Stimulated activated CD4-positive, alpha-beta T cell treated with anti-CD3 and anti-CD28 coated beads, Interleukin-1b, Interleukin-23, amount 100 ng/mL, for 24 hours (primary cell): ENCODE measurements around the gene ZNF311.
"Not testable (repeated sequence)": the region's sequence is repeated elsewhere in the genome, so short reads cannot be mapped to it uniquely, and the experiment has no call there.

Experiments used
- DNase-seq, 4 experiments: peaks; one replicate each; pipeline ENCODE4 v3.0.0-alpha.2; 2020; ENCODE audit warnings: low read depth in 4 of 4, low spot score in 1 of 4

Gene ZNF311

DNA sequence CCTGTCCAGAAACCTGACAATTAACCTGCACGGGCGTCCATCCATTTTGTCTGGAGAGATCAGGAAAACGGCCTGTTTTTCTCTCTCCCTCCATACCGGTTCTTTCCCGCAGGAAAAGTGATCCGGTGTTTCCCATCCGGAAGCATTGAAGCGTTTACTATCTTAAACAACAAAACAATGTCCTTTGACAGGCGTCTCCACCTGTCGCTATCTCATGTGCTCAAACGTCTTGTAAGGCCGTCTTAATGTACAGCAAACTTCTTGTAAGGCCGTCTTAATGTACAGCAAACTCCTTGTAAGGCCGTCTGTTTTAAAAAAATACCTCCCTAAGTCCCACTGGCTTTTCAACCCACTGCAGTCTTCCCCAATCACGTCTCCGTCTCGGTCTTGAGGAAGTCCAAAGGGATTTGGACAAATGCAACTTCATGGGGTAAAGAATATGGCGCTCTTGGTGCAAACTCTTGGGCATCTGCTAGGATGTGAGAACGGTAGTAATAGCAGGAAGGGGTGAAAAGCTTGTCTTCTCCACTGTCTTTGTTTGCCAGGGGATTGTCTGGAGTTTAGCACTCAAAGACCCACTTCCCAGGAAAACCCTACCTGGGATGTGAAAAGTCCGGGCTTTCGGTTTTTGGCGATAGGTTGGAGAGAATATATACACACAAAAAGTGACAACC lies 51.4 kb downstream of the ZNF311 start:
- no peak for DNase-seq

GRCh38 chr6:28953039-28953584 lies 52.0 kb downstream of the ZNF311 start:
- peak; percentile 35 to 58 (median 56) for DNase-seq

DNA sequence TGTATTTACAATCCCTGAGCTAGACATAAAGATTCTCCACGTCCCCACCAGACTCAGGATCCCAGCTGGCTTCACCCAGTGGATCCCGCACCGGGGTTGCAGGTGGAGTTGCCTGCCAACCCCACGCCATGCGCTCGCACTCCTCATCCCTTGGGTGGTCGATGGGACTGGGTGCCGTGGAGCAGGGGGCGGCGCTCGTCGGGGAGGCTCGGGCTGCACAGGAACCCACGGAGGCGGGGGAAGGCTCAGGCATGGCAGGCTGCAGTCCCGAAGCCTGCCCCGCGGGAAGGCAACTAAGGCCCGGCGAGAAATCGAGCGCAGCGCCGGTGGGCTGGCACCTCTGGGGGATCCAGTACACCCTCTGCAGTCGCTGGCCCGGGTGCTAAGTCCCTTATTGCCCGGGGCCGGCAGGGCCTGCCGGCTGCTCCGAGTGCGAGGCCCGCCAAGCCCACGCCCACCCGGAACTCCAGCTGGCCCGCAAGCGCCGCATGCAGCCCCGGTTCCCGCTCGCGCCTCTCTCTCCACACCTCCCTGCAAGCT lies 55.4 kb downstream of the ZNF311 start:
- not testable (repeated sequence) for DNase-seq

DNA sequence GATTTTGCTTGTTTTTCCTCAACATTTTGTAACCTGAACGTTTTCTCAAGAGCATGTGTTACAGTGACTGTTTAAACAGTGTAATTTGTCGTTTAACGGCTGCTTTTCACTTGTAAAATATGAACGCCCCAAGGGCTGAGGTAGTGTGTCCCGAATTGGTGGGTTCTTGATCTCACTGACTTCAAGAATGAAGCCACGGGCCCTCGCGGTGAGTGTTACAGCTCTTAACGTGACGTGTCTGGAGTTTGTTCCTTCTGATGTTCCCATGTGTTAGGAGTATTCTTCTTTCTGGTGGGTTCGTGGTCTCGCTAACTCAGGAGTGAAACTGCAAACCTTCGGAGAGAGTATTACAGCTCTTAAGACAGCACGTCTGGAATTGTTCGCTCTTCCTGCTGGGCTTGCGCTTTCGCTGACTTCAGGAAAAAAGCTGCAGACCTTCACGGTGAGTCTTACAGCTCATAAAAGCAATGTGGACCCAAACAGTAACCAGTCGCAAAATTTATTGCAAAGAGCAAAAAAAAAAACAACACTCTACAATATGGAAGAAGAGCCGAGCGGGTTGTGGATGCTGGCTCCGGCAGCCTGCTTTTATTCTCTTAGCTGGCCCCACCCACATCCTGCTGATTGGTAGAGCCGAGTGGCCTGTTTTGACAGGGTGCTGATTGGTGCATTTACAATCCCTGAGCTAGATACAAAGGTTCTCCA lies 56.2 kb downstream of the ZNF311 start:
- DNase-seq, result no peak

DNA sequence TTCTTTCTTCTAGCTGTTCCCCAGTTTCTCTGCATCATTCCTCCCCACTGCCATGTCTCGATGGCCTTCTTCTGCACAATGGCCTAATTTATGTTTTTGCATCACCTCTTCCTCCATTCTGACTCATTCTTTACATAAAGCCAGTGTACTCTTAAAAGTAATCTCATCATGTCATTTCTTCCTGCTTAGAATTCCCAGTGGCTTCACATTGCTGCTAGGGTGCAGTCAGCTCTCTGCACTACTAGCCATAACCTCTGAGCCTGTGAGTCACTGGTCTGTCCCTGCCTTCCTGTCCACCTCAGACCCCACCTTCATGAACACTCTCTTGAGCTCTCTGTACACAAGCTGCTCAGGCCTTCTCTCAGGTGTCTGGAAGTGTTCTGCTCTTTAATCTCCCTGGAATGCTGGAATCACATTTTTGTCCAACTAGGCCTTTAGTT lies 57.3 kb downstream of the ZNF311 start:
- DNase-seq, result no peak

DNA sequence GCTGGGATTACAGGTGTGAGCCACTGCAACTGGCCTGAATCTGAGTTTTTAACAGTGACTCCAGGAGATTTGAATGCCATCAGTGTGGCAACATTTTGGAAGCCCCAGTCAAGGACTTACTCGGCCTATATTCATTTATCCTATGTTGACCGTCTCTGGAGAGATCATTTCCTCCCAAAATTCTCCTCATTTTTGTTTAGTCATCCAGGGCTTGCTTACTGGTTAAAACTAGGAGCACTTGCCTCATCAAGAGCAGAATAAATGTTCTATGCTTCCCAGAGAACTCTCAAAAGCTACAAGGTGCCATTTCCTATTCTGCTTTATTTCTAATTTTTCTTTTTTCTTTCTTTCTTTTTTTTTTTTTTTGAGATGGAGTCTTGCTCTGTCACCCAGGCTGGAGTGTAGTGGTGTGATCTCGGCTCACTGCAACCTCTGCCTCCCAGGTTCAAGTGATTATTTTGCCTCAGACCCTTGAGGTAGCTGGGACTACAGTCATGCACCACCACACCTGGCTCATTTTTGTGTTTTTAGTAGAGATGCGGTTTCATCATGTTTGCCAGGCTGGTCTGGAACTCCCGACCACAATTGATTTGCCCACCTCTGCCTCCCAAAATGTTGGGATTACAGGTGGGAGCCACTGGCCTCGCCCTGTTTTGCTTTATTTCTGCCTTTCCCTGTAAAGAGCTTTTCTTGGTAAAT lies 57.9 kb downstream of the ZNF311 start:
- DNase-seq, result no peak

DNA sequence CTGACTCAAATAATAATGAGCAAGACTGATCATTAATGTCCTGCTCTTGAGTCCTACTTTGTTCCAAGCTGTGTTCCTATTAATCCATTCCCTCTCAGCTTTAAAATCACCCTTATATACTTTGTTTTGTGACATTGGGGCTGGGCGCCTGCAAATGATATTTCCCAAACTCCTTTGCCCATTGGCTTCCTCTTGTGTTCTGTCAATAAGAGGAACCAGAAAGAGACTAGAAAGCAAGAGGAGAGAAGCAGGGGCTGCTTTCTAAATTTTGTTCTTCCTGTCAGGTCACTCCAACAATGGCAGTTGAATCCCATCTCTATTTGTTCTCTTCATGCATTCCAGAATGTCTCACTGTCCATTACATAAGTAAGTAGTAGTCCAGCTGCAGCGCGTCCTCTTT lies 59.8 kb downstream of the ZNF311 start:
- DNase-seq, result no peak
